Breast epithelium (tissue), 4 donors: ENCODE measurements around the gene AXL. TPM values are rescaled to one million over a fixed set of nuclear protein-coding genes. Genes with fewer than 3 reads are reported as not detected.
A peak's percentile ranks its signal among the peaks of the same experiment; 100 is the strongest.

Experiments used
- DNase-seq, 2 donors: peaks; one replicate each; pipeline ENCODE4 v3.0.0-alpha.2; 2019; ENCODE audit warnings: low spot score in 2 of 2
- H3K27ac ChIP-seq, 2 donors: fragments of 200-600 bp; sonication (generic) in 1 of 2; one replicate each; pipeline ENCODE4 v1.5.1; 2016 to 2019; ENCODE audit warnings: mild to moderate bottlenecking in 1 of 2
- H3K27me3 ChIP-seq, 2 donors: fragments of 200-600 bp; sonication (generic) in 1 of 2; one replicate each; pipeline versions ENCODE4 v1.5.1 to v1.6.0; 2017 to 2019; ENCODE audit warnings: control low read depth in 1 of 2, mild to moderate bottlenecking in 1 of 2
- H3K36me3 ChIP-seq: fragments of 200-600 bp; one replicate; pipeline ENCODE4 v1.5.1; 2019
- H3K4me1 ChIP-seq, 2 donors: fragments of 200-600 bp; sonication (generic); one replicate each; pipeline ENCODE4 v1.5.1; 2016 to 2019; ENCODE audit warnings: control low read depth in 1 of 2
- H3K4me3 ChIP-seq, 3 donors: fragments of 200-600 bp; sonication (generic); 1 replicate in 2 of 3; 2 replicates in 1 of 3; pipeline ENCODE4 v1.5.1; 2016 to 2019; ENCODE audit warnings: mild to moderate bottlenecking in 3 of 3, moderate library complexity in 2 of 3
- H3K9me3 ChIP-seq, 2 donors: fragments of 200-600 bp; sonication (generic) in 1 of 2; one replicate each; pipeline ENCODE4 v1.5.1; 2016 to 2019; ENCODE audit warnings: control low read depth in 1 of 2
- POLR2A ChIP-seq: fragments of 450-650 bp; IDR thresholded peaks from one replicate; pipeline ENCODE4 v1.6.1; 2016; ENCODE audit warnings: antibody characterized with exemption, mild to moderate bottlenecking, moderate library complexity
- POLR2AphosphoS5 ChIP-seq, 3 donors: sonication (generic); formaldehyde crosslinking; IDR thresholded peaks; one replicate each; pipeline ENCODE4 v1.6.1; 2017; ENCODE audit warnings: antibody characterized with exemption in 3 of 3
- intact Hi-C: fragments of 100-400 bp; cut with DNase I; formaldehyde crosslinking; loops from one replicate; pipeline ENCODE4 v1.15.1; 2023; ENCODE audit warnings: low total_unique reads
- total RNA-seq, 3 donors: library from RNA; depleted of rRNA; stranded (reverse); fragments of >200 nt; gene quantifications; one replicate each; pipeline ENCODE4 v1.1.0, GENCODE V29; 2016
- TF ChIP-seq, protein P1 (sequence below), 3 donors: fragments of 450-650 bp; IDR thresholded peaks; one replicate each; pipeline ENCODE4 v1.5.1; 2016 to 2017; ENCODE audit warnings: antibody characterized with exemption in 3 of 3, mild to moderate bottlenecking in 3 of 3, moderate library complexity in 3 of 3

AXL gene
- total RNA-seq, 3 donors from 2014 or later, result 29.0 to 89.8 (median 36.4) TPM

DNA sequence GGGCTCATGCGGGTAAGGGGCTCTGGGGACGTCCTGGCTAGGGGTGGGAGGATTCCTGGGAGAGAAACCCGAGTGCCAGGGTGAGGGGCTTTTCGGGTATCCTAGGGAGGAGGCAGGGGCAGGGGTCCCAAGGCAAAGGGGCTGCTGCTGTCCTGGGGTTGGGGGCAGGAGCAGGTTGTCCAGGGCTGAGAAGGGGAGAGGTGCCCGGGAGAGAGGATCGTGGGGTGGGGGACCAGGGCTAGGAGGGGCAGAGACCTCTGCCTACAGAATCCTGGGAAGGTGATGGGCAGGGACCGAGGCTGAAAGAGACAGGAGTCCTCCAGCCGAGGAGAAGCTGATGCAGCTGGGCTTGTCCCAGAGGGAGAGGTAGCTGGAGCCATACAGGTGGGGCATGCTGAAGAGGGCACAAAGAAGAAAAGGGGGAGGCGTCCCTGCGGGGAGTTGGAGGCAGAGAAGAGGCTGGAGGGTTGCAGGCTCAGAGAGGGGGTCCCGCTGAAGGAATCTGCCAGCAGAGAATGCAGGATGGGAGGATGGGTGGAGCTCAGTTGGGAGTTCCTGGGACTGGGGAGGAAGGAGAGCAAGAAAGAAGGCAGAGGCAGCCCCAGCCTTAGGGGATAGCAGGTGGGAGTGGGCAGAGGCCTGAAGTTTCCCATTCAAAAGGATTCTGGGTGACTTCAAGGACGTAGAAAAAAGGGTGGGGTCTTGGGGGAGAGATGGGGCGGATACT lies 25.4 kb upstream of the AXL start:
- DNase-seq, result no peak
- Histone ChIP-seq H3K9me3 (no peaks in the 10 kb centered on the region), H3K36me3 (no peaks in the 10 kb centered on the region), H3K27ac (no peak overlapping the region), H3K4me3 (peak overlapping the region; percentile 27 to 58 (median 45)), H3K4me1 (no peaks in the 10 kb centered on the region), H3K27me3 (peaks cover 5 to 23% of the 10 kb centered on the region in 2 donors)
- TF ChIP-seq, protein P1, sequence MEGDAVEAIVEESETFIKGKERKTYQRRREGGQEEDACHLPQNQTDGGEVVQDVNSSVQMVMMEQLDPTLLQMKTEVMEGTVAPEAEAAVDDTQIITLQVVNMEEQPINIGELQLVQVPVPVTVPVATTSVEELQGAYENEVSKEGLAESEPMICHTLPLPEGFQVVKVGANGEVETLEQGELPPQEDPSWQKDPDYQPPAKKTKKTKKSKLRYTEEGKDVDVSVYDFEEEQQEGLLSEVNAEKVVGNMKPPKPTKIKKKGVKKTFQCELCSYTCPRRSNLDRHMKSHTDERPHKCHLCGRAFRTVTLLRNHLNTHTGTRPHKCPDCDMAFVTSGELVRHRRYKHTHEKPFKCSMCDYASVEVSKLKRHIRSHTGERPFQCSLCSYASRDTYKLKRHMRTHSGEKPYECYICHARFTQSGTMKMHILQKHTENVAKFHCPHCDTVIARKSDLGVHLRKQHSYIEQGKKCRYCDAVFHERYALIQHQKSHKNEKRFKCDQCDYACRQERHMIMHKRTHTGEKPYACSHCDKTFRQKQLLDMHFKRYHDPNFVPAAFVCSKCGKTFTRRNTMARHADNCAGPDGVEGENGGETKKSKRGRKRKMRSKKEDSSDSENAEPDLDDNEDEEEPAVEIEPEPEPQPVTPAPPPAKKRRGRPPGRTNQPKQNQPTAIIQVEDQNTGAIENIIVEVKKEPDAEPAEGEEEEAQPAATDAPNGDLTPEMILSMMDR (IDR thresholded peaks at IDR 0.05), result no peak
- TF ChIP-seq POLR2A (no peak), POLR2AphosphoS5 (IDR thresholded peaks at IDR 0.05) (no peak)
- intact Hi-C loops, result no loop called here

DNA sequence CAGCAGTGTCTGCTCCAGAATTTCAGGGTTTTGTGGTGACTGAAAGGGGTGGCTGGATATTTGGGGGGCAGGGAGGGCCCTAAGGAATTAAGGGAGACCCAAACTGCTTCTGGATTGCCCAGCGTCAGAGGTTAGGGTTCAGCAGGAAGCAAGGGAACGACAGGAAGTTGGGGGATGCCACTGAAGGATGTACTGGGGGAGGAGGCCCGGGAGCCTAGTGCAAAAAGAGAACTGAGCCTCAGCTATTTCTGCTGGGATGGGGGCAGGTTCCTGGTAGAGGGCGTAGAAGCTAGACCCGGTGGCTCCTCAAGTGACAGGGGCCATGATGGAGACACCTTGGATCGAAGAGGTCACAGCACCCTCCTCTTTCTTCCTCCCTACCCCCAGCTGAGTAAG lies 24.9 kb upstream of the AXL start:
- TF ChIP-seq POLR2A, result no peak
- TF ChIP-seq POLR2AphosphoS5 (IDR thresholded peaks at IDR 0.05), result no peak
- TF ChIP-seq, protein P1 (IDR thresholded peaks at IDR 0.05), result no peak
- H3K4me3 ChIP-seq, result no peak overlapping the region
- H3K27me3 ChIP-seq, result peaks cover 5 to 23% of the 10 kb centered on the region in 2 donors

DNA sequence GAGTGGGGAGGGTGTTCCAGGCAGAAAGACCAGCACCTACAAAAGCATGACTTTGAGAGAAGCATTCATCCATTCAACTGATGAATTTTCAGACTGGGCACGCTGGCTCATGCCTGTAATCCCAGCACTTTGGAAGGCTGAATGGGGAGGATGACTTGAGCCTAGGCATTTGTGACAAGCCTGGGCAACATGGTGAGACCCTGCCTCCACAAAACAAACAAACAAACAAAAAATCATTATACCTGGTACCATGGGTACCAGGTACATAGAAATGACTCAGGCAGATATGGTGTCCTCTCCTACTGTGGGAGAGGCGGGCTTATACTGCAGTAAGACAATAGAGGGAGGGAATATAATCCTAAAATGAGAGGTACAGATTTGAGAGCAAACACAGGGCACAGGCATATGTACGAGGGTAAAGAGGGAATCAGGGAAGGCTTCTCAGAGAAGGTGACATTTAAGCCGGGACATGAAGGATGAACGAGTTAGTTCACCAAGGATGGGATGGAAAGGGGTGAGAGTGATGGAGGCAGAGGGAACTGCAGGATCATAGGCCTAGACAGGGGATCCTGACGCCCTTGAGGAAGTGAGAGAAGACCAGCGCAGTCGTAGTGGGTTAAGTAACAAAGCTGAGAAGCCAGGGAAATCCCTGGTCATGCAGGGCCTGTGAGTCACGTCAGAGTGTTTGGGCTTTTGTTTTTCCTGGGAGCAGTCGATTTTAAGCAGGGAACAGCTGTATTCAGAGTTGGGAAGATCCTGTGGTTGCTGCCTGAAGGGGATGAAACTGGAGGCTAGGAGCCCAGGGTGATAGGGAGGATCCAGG lies 23.1 kb upstream of the AXL start:
- DNase-seq, result no peak
- TF ChIP-seq, protein P1 (IDR thresholded peaks at IDR 0.05), result no peak
- no peak for TF ChIP-seq POLR2A
- no peak for TF ChIP-seq POLR2AphosphoS5 (IDR thresholded peaks at IDR 0.05)
- Histone ChIP-seq H3K36me3 (no peaks in the 10 kb centered on the region), H3K4me1 (no peaks in the 10 kb centered on the region), H3K4me3 (no peak overlapping the region), H3K9me3 (no peaks in the 10 kb centered on the region), H3K27ac (no peak overlapping the region), H3K27me3 (peaks cover 5 to 23% of the 10 kb centered on the region in 2 donors)
- intact Hi-C loops, result no loop called here

More for the DNA sequence above, 24.9 kb upstream of the AXL start:
- no peaks in the 10 kb centered on the region for H3K36me3 ChIP-seq
- no peak overlapping the region for H3K27ac ChIP-seq
- intact Hi-C loops, result no loop called here
- H3K4me1 ChIP-seq, result no peaks in the 10 kb centered on the region
- no peak for DNase-seq
- no peaks in the 10 kb centered on the region for H3K9me3 ChIP-seq

DNA sequence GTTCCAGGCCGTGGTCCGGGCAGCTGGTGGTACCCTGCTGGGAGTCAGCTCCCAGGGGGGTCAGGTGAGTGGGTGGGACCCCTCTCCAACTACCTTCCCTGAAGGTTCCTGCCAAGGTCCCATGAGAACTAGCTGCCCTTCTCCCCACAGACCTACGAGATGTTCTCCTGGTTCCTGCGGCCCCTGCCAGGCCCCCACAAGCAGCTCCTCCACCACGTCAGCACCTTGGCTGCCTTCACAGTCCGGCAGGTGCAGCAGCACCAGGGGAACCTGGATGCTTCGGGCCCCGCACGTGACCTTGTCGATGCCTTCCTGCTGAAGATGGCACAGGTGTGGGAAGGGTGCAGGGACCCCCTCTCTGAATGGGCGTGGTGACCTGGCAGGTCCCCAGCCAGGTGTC lies 20.5 kb upstream of the AXL start:
- no peak overlapping the region for H3K4me3 ChIP-seq
- peaks cover 0 to 4% of the 10 kb centered on the region in 2 donors for H3K27me3 ChIP-seq
- intact Hi-C loops, result no loop called here
- H3K27ac ChIP-seq, result no peak overlapping the region
- no peaks in the 10 kb centered on the region for H3K36me3 ChIP-seq
- no peaks in the 10 kb centered on the region for H3K4me1 ChIP-seq
- DNase-seq, result no peak
- TF ChIP-seq POLR2AphosphoS5 (IDR thresholded peaks at IDR 0.05) (no peak), POLR2A (no peak)
- TF ChIP-seq, protein P1 (IDR thresholded peaks at IDR 0.05), result no peak
- H3K9me3 ChIP-seq, result no peaks in the 10 kb centered on the region

DNA sequence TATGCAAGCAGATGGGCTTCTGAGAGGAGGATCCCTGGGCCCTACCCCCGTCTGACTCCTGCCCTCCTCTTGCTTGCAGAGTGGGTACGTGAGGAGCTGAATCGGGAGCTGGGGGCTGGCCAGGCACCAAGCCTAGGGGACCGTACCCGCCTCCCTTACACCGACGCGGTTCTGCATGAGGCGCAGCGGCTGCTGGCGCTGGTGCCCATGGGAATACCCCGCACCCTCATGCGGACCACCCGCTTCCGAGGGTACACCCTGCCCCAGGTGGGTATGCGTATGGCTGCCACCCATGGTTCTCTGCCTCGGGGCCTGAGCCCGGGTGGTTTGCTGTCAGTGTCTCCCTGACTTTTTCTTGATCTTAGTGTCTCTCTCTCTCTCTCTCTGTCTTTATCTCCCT lies 15.7 kb upstream of the AXL start:
- Histone ChIP-seq H3K4me1 (no peaks in the 10 kb centered on the region), H3K27me3 (no peaks in the 10 kb centered on the region), H3K9me3 (no peaks in the 10 kb centered on the region), H3K27ac (no peak overlapping the region), H3K4me3 (no peak overlapping the region), H3K36me3 (no peaks in the 10 kb centered on the region)
- no peak for DNase-seq
- intact Hi-C loops, result no loop called here
- TF ChIP-seq, protein P1 (IDR thresholded peaks at IDR 0.05), result no peak
- TF ChIP-seq POLR2A, result no peak
- TF ChIP-seq POLR2AphosphoS5 (IDR thresholded peaks at IDR 0.05), result no peak
